Measurements from ENCODE around the gene GH1. TPM values are rescaled to one million over a fixed set of nuclear protein-coding genes. Genes with fewer than 3 reads are reported as not detected.
A peak's percentile ranks its signal among the peaks of the same experiment; 100 is the strongest.
"Not testable (repeated sequence)": the region's sequence is repeated elsewhere in the genome, so short reads cannot be mapped to it uniquely, and the experiment has no call there.

GH1 gene
- total RNA-seq, 2 donors from 2014 or later = not detected

- not testable (repeated sequence) for H3K27ac ChIP-seq (ENCODE audit: low read depth, low read length); H3K4me1 ChIP-seq (ENCODE audit: control insufficient read depth, insufficient read depth, low read length); H3K27me3 ChIP-seq (ENCODE audit: control insufficient read depth, insufficient read depth, low read length, poor library complexity, severe bottlenecking); H3K36me3 ChIP-seq (ENCODE audit: control insufficient read depth, insufficient read depth, low read length); H3K9me3 ChIP-seq (ENCODE audit: control insufficient read depth, low read length); H3K9me3 Mint-ChIP-seq; H3K4me3 ChIP-seq (ENCODE audit: low read length); H3K36me3 Mint-ChIP-seq (ENCODE audit: low read depth); H3K9ac ChIP-seq (ENCODE audit: extremely low read depth, low read length, poor library complexity, severe bottlenecking)
- 57 to 74% methylated on average over 6 to 11 of the region's 11 CpGs for WGBS, 2 experiments (ENCODE audit: insufficient coverage in 1 of 2, insufficient read length in 1 of 2)
- DNase-seq = peak; percentile 96
- Mint-ChIP-seq H3K4me1 (peaks cover 10% of the 10 kb centered on the region), H3K27me3 (ENCODE audit: insufficient read depth) (peaks cover 13% of the 10 kb centered on the region), H3K4me3 (peak overlapping the region; percentile 33), H3K27ac (peak overlapping the region; percentile 68)
- TF ChIP-seq CTCF (conservative IDR thresholded peaks at IDR 0.05) = peak; percentile 70
These were observed 37.3 kb downstream of the GH1 start for GRCh38 chr17:63881337-63881736.

GRCh38 chr17:63880706-63881105, 37.9 kb downstream of the GH1 start:
- no peak for TF ChIP-seq CTCF (conservative IDR thresholded peaks at IDR 0.05)
- Mint-ChIP-seq H3K27me3 (ENCODE audit: insufficient read depth) (peaks cover 13% of the 10 kb centered on the region), H3K36me3 (ENCODE audit: low read depth) (no peaks in the 10 kb centered on the region), H3K4me3 (peak overlapping the region; percentile 33), H3K4me1 (peaks cover 10% of the 10 kb centered on the region), H3K9me3 (no peaks in the 10 kb centered on the region), H3K27ac (no peak overlapping the region)
- DNase-seq = peak; percentile 71
- Histone ChIP-seq H3K36me3 (ENCODE audit: control insufficient read depth, insufficient read depth, low read length) (no peaks in the 10 kb centered on the region), H3K27me3 (ENCODE audit: control insufficient read depth, insufficient read depth, low read length, poor library complexity, severe bottlenecking) (peaks cover 6% of the 10 kb centered on the region), H3K9ac (ENCODE audit: extremely low read depth, low read length, poor library complexity, severe bottlenecking) (no peak overlapping the region), H3K4me3 (ENCODE audit: low read length) (no peak overlapping the region), H3K9me3 (ENCODE audit: control insufficient read depth, low read length) (no peaks in the 10 kb centered on the region), H3K4me1 (ENCODE audit: control insufficient read depth, insufficient read depth, low read length) (no peaks in the 10 kb centered on the region), H3K27ac (ENCODE audit: low read depth, low read length) (no peak overlapping the region)
- 92 to 95% methylated on average over 4 to 12 of the region's 12 CpGs for WGBS, 2 experiments (ENCODE audit: insufficient coverage in 1 of 2, insufficient read length in 1 of 2)

GRCh38 chr17:63878413-63878812, 40.2 kb downstream of the GH1 start:
- not testable (repeated sequence) for H3K27me3 ChIP-seq (ENCODE audit: control insufficient read depth, insufficient read depth, low read length, poor library complexity, severe bottlenecking); H3K9ac ChIP-seq (ENCODE audit: extremely low read depth, low read length, poor library complexity, severe bottlenecking); H3K27ac Mint-ChIP-seq; H3K4me3 Mint-ChIP-seq; H3K4me3 ChIP-seq (ENCODE audit: low read length); H3K9me3 Mint-ChIP-seq; H3K4me1 ChIP-seq (ENCODE audit: control insufficient read depth, insufficient read depth, low read length); H3K36me3 Mint-ChIP-seq (ENCODE audit: low read depth); DNase-seq; H3K27ac ChIP-seq (ENCODE audit: low read depth, low read length); H3K9me3 ChIP-seq (ENCODE audit: control insufficient read depth, low read length); H3K36me3 ChIP-seq (ENCODE audit: control insufficient read depth, insufficient read depth, low read length)
- Mint-ChIP-seq H3K27me3 (ENCODE audit: insufficient read depth) (peaks cover 10% of the 10 kb centered on the region), H3K4me1 (peaks cover 10% of the 10 kb centered on the region)
- 92 to 99% methylated on average over 6 to 9 of the region's 9 CpGs for WGBS, 2 experiments (ENCODE audit: insufficient coverage in 1 of 2, insufficient read length in 1 of 2)

GRCh38 chr17:63874693-63875092, 43.9 kb downstream of the GH1 start:
- not testable (repeated sequence) for H3K27ac Mint-ChIP-seq; H3K27me3 ChIP-seq (ENCODE audit: control insufficient read depth, insufficient read depth, low read length, poor library complexity, severe bottlenecking); H3K9me3 ChIP-seq (ENCODE audit: control insufficient read depth, low read length); H3K36me3 Mint-ChIP-seq (ENCODE audit: low read depth); H3K4me1 ChIP-seq (ENCODE audit: control insufficient read depth, insufficient read depth, low read length); H3K4me1 Mint-ChIP-seq; H3K36me3 ChIP-seq (ENCODE audit: control insufficient read depth, insufficient read depth, low read length); H3K27ac ChIP-seq (ENCODE audit: low read depth, low read length); H3K9me3 Mint-ChIP-seq; H3K9ac ChIP-seq (ENCODE audit: extremely low read depth, low read length, poor library complexity, severe bottlenecking); H3K4me3 ChIP-seq (ENCODE audit: low read length); DNase-seq; H3K4me3 Mint-ChIP-seq
- WGBS, 2 experiments (ENCODE audit: insufficient coverage in 1 of 2, insufficient read length in 1 of 2) = 95 to 100% methylated on average over 3 to 6 of the region's 6 CpGs
- H3K27me3 Mint-ChIP-seq (ENCODE audit: insufficient read depth) = peaks cover 12% of the 10 kb centered on the region

All from endodermal cell (in vitro differentiated cells).